Mesodermal cell (in vitro differentiated cells): ENCODE measurements around the gene BTBD19.
"Not testable (repeated sequence)": the region's sequence is repeated elsewhere in the genome, so short reads cannot be mapped to it uniquely, and the experiment has no call there.

Experiments
- H3K27ac ChIP-seq: 2 replicates; pipeline ENCODE4 v1.7.0; 2013; ENCODE audit warnings: mild to moderate bottlenecking, low read depth, low read length, moderate library complexity; ENCODE audit not compliant: severe bottlenecking
- H3K36me3 ChIP-seq: 2 replicates; pipeline ENCODE4 v1.7.1; 2013; ENCODE audit warnings: mild to moderate bottlenecking, low read length, moderate library complexity; ENCODE audit not compliant: control insufficient read depth, insufficient read depth
- H3K4me1 ChIP-seq: one replicate; pipeline ENCODE4 v1.7.1; 2013; ENCODE audit warnings: mild to moderate bottlenecking, low read length; ENCODE audit not compliant: insufficient read depth, control insufficient read depth, poor library complexity, severe bottlenecking
- H3K4me3 ChIP-seq: 2 replicates; pipeline ENCODE4 v1.7.0; 2013; ENCODE audit warnings: low read length, control low read depth, mild to moderate bottlenecking; ENCODE audit not compliant: insufficient read depth, poor library complexity, severe bottlenecking; ENCODE audit errors: extremely low read depth
- H3K9me3 ChIP-seq: 2 replicates; pipeline ENCODE4 v1.7.1; 2013; ENCODE audit warnings: mild to moderate bottlenecking, low read length, moderate library complexity; ENCODE audit not compliant: control insufficient read depth
- WGBS, 2 experiments: methylation state at CpG; one replicate each; pipeline ENCODE4 v1.1.5; 2013; ENCODE audit warnings: missing lambda C conversion rate in 2 of 2; ENCODE audit not compliant: insufficient coverage in 2 of 2; 5-methylcytosine and 5-hydroxymethylcytosine counted together

Gene BTBD19

GRCh38 chr1:44822981-44823451, 14.7 kb downstream of the BTBD19 start:
- H3K9me3 ChIP-seq: no peaks in the 10 kb centered on the region
- 95 to 97% methylated on average over 9 to 14 of the region's 15 CpGs for WGBS, 2 experiments
- no peak overlapping the region for H3K4me3 ChIP-seq
- H3K36me3 ChIP-seq: no peaks in the 10 kb centered on the region
- H3K27ac ChIP-seq: no peak overlapping the region
- H3K4me1 ChIP-seq: no peaks in the 10 kb centered on the region

- not testable (repeated sequence) for H3K27ac ChIP-seq, H3K36me3 ChIP-seq, H3K4me3 ChIP-seq, H3K4me1 ChIP-seq, H3K9me3 ChIP-seq
- WGBS, 2 experiments: 97% methylated on average over 4 to 5 of the region's 6 CpGs
Measured at GRCh38 chr1:44824392-44824791, 16.1 kb downstream of the BTBD19 start.

- 85 to 88% methylated on average over 15 to 21 of the region's 24 CpGs for WGBS, 2 experiments
- H3K9me3 ChIP-seq: no peaks in the 10 kb centered on the region
- H3K27ac ChIP-seq: no peak overlapping the region
- no peak overlapping the region for H3K4me3 ChIP-seq
- no peaks in the 10 kb centered on the region for H3K36me3 ChIP-seq
- no peaks in the 10 kb centered on the region for H3K4me1 ChIP-seq
Measured at GRCh38 chr1:44826375-44827196, 18.3 kb downstream of the BTBD19 start.

DNA sequence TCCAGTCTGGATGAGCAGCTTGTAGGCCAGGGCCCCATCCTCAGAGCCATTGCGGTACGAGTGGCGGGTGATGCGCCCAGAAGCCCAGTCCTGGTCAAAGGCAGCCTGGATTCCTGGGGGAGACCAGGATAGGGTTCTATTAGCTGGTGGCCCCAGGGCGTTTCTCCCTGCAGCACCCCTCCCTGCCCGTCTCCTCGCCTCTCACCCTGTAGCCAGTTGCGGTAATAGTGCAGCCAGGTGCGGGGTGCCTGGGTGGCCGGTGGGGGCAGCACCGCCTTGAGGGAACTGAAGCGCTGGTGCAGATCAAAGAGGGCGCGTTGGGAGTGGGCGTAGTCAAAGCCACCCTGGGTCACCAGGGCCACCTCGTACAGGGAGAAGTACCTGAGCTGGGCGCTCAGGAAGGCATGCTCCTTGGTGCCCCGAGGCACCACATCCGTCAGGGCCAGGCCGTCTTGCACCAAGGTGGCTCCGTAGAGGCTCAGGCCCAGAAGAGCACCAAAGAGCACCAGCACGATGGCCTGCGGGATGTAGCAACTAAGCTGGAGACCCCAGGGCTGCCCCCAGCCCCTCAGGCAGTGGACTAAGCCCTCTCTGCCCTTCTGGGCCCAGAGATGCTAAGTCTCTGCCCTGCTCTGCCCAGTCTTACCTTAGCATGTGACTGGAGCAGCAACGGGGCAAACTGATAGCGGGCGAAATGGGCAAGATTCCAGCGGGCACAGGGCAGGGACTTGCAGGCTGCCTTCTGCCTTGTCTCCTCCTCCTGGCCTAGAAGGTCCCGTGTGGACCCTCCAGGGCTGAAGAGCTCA, 19.1 kb downstream of the BTBD19 start:
- Histone ChIP-seq H3K4me3 (no peak overlapping the region), H3K4me1 (no peaks in the 10 kb centered on the region), H3K9me3 (no peaks in the 10 kb centered on the region), H3K36me3 (no peaks in the 10 kb centered on the region), H3K27ac (no peak overlapping the region)
- 93 to 94% methylated on average over 24 to 26 of the region's 28 CpGs for WGBS, 2 experiments

DNA sequence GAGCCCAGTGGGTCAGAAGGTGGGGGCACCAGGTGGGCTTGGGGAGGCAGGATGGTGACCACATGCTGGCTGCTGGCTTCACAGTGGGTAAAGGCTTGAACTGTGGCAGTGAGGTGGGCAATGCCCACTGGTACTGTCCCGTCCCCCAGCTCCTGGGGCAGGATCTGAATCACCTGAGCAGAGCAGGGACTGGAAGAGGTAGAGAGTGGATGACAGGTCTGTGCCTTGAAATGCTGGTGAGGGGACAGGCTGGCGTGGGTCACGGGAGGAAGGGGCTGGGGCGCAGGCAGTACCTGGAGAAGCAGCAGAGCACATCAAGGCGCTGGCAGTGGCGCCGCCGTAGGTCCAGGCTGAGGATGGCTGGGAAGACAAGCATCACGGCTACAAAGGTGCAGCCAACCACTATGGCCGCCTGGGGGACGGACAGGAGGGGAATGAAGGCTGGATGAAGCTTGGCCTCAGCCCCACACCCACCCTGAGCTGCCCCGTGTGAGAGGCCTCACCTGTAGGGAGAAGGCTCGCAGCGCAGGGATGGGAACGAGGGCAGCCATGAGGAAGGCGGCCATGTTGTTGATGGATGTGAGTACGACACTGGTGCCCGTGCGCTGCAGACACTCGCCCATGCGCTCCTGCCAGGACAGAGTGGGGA, 19.8 kb downstream of the BTBD19 start:
- Histone ChIP-seq H3K27ac (no peak overlapping the region), H3K4me1 (no peaks in the 10 kb centered on the region), H3K9me3 (no peaks in the 10 kb centered on the region), H3K36me3 (no peaks in the 10 kb centered on the region), H3K4me3 (no peak overlapping the region)
- 93 to 95% methylated on average over 17 to 18 of the region's 21 CpGs for WGBS, 2 experiments

DNA sequence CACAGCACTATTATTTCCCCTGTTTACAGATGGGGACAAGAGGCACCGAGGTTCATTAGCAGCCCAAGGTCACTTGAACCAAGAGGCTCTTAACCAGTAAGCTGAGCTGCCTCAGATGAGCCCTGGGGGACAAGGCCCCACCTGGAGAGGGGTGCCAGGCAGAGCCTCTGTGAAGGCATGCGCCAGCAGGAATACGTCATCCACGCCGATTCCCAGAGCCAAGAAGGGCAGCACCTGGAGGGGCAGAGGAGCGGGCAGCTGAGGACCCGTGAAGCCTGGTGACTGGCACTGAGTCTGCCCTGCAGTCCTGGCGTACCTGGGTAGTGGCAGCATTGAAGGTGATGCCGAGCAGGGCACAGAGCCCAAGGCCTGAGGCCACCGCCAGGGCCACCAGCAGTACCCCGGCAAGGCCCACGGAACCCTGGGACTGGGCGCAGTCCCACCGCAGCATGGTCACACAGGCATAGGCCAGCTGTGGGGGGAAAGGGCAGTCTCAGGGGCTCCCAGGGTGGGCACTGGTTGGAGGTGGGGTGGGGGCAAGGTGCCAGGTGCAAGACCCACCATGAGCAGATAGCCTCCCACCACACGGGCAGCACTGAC, 20.6 kb downstream of the BTBD19 start:
- 92 to 97% methylated on average over 14 of the region's 15 CpGs for WGBS, 2 experiments
- Histone ChIP-seq H3K4me1 (no peaks in the 10 kb centered on the region), H3K9me3 (no peaks in the 10 kb centered on the region), H3K36me3 (no peaks in the 10 kb centered on the region), H3K27ac (no peak overlapping the region), H3K4me3 (no peak overlapping the region)

- Histone ChIP-seq H3K9me3 (no peaks in the 10 kb centered on the region), H3K36me3 (no peaks in the 10 kb centered on the region), H3K4me1 (no peaks in the 10 kb centered on the region), H3K4me3 (no peak overlapping the region), H3K27ac (no peak overlapping the region)
- WGBS, 2 experiments: 87 to 91% methylated on average over 10 to 12 of the region's 12 CpGs
Measured at GRCh38 chr1:44829506-44830384, 21.4 kb downstream of the BTBD19 start.

GRCh38 chr1:44830900-44831304, 22.6 kb downstream of the BTBD19 start:
- no peaks in the 10 kb centered on the region for H3K9me3 ChIP-seq
- no peak overlapping the region for H3K27ac ChIP-seq
- no peaks in the 10 kb centered on the region for H3K4me1 ChIP-seq
- H3K36me3 ChIP-seq: no peaks in the 10 kb centered on the region
- H3K4me3 ChIP-seq: no peak overlapping the region
- 89 to 93% methylated on average over 4 to 10 of the region's 10 CpGs for WGBS, 2 experiments

GRCh38 chr1:44831516-44831915, 23.2 kb downstream of the BTBD19 start:
- Histone ChIP-seq H3K4me1 (no peaks in the 10 kb centered on the region), H3K4me3 (no peak overlapping the region), H3K27ac (no peak overlapping the region), H3K36me3 (no peaks in the 10 kb centered on the region), H3K9me3 (no peaks in the 10 kb centered on the region)
- 75 to 80% methylated on average over 2 to 8 of the region's 9 CpGs for WGBS, 2 experiments
